ENCODE data around the gene THRAP3. TPM values are rescaled to one million over a fixed set of nuclear protein-coding genes. Genes with fewer than 3 reads are reported as not detected.

THRAP3 gene
- total and polyA plus RNA-seq, 2 donors (not counting 3 experiments of a cell fraction or from before 2014, with no cell fraction given) = 38.0 to 144 TPM

DNA sequence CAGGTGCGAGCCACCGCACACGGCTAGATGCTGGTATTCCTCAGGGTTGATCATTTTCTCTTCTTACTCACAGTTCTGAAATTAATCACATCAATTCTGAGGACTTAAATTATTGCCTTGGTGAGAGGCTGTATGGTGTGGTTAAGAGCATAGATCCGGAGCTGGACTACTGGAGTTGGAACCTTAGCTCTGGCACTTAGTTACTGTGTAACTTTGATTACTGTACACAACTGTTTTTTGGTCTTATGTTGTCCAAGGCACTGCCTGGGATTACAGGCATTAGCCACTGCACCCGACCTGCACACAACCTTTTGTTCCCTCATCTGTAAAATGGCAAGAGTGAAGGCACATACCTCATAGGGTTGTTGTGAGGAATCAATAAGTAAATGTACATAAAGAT lies 25.6 kb upstream of the THRAP3 start:
- Histone ChIP-seq H3K4me3 (replicated peaks in 1 of 3; ENCODE audit: insufficient read depth in 1 of 3, low read depth in 1 of 3, low read length in 3 of 3) (no peak overlapping the region), H3K27ac (ENCODE audit: insufficient read depth, low read depth, low read length) (no peak overlapping the region), H3K9me1 (replicated peaks; ENCODE audit: control insufficient read depth, extremely low read depth, insufficient read depth, low read length) (no peaks in the 10 kb centered on the region), H3K36me3 (ENCODE audit: control insufficient read depth in 2 of 2, extremely low read depth in 1 of 2, insufficient read depth in 2 of 2, low read length in 2 of 2) (no peaks in the 10 kb centered on the region), H3K9ac (replicated peaks; ENCODE audit: extremely low read depth, insufficient read depth, low read length) (no peak overlapping the region), H3K9me3 (replicated peaks; ENCODE audit: control insufficient read depth, insufficient read depth, low read length) (no peaks in the 10 kb centered on the region), H2AFZ (ENCODE audit: low read depth, low read length) (no peak overlapping the region), H3K79me2 (ENCODE audit: control insufficient read depth, insufficient read depth, low read length) (no peaks in the 10 kb centered on the region), H4K20me1 (replicated peaks; ENCODE audit: control insufficient read depth, extremely low read depth, insufficient read depth, low read length) (no peaks in the 10 kb centered on the region), H3K4me2 (ENCODE audit: insufficient read depth, low read length) (no peak overlapping the region), H3K27me3 (ENCODE audit: control insufficient read depth in 2 of 2, insufficient read depth in 2 of 2, low read length in 2 of 2) (no peaks in the 10 kb centered on the region), H3K4me1 (ENCODE audit: control insufficient read depth, extremely low read depth, insufficient read depth, low read length) (no peaks in the 10 kb centered on the region)
- TF ChIP-seq JUN (IDR thresholded peaks at IDR 0.05; ENCODE audit: borderline replicate concordance, insufficient read depth, insufficient read length, low read depth) = no peak
- no peak for TF ChIP-seq POLR2A (IDR thresholded peaks at IDR 0.05; ENCODE audit: low read depth, low read length)
- no peak for TF ChIP-seq POLR2AphosphoS5 (IDR thresholded peaks at IDR 0.05; ENCODE audit: insufficient read depth, low read depth, low read length)
- no peak for TF ChIP-seq MYC (IDR thresholded peaks at IDR 0.05; ENCODE audit: low read depth, low read length)
- no peak for TF ChIP-seq EZH2 (IDR thresholded peaks at IDR 0.05; ENCODE audit: borderline replicate concordance, low read depth, low read length, severe bottlenecking)
- TF ChIP-seq FOS (IDR thresholded peaks at IDR 0.05; ENCODE audit: borderline replicate concordance, insufficient read depth, low read length) = no peak
- no peak for TF ChIP-seq GATA2 (IDR thresholded peaks at IDR 0.05; ENCODE audit: insufficient read depth, insufficient read length, low read depth, low read length)
- TF ChIP-seq, protein P1, sequence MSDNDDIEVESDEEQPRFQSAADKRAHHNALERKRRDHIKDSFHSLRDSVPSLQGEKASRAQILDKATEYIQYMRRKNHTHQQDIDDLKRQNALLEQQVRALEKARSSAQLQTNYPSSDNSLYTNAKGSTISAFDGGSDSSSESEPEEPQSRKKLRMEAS (IDR thresholded peaks at IDR 0.05; ENCODE audit: insufficient read depth, insufficient read length) = no peak
- TF ChIP-seq, protein P2, sequence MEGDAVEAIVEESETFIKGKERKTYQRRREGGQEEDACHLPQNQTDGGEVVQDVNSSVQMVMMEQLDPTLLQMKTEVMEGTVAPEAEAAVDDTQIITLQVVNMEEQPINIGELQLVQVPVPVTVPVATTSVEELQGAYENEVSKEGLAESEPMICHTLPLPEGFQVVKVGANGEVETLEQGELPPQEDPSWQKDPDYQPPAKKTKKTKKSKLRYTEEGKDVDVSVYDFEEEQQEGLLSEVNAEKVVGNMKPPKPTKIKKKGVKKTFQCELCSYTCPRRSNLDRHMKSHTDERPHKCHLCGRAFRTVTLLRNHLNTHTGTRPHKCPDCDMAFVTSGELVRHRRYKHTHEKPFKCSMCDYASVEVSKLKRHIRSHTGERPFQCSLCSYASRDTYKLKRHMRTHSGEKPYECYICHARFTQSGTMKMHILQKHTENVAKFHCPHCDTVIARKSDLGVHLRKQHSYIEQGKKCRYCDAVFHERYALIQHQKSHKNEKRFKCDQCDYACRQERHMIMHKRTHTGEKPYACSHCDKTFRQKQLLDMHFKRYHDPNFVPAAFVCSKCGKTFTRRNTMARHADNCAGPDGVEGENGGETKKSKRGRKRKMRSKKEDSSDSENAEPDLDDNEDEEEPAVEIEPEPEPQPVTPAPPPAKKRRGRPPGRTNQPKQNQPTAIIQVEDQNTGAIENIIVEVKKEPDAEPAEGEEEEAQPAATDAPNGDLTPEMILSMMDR (IDR thresholded peaks at IDR 0.05; ENCODE audit: extremely low read depth in 1 of 2, insufficient read depth in 1 of 2, low read depth in 1 of 2, low read length in 2 of 2) = no peak
- DNase-seq (ENCODE audit: low read depth, low spot score) (no peak), FAIRE-seq (no peak)
- no TSS peak for BruUV-seq (replicated peaks)
- ChIA-PET CTCF (interaction anchor here (0.7 to 1.4 kb wide), 2 partner anchors 10 to 87 kb away, joined by 3 to 4 read pairs; no protein-coding TSS in a partner anchor), POLR2A (interaction anchor here (0.7 kb wide), 1 partner anchor 65 kb away, joined by 6 read pairs; no protein-coding TSS in a partner anchor)
- intact Hi-C loops (cut with micrococcal nuclease) (no loop called here), dilution Hi-C loops (cut with MboI; ENCODE audit: extremely low pct_ligation_motif_present, low sequenced_read_pairs) (no loop called here)
